HG02943 (cell line): Measurements from ENCODE around the gene ESR2.
"Not testable (repeated sequence)": the region's sequence is repeated elsewhere in the genome, so short reads cannot be mapped to it uniquely, and the experiment has no call there.

ENCODE experiments used
- ATAC-seq: cut with Tn5 transposase; IDR thresholded peaks from one replicate; pipeline ENCODE4 v1.9.1; 2021; ENCODE audit warnings: mild to moderate bottlenecking, low read depth, moderate library complexity; ENCODE audit not compliant: unreplicated experiment

ESR2 gene

GRCh38 chr14:64201921-64202545 is 92.1 kb downstream of the ESR2 start:
- no peak for ATAC-seq

- no peak for ATAC-seq
Observed at GRCh38 chr14:64201296-64201695, 92.9 kb downstream of the ESR2 start.

GRCh38 chr14:64200170-64200569 is 94.0 kb downstream of the ESR2 start:
- ATAC-seq = no peak

GRCh38 chr14:64198486-64198885 is 95.7 kb downstream of the ESR2 start:
- no peak for ATAC-seq

- no peak for ATAC-seq
Observed at GRCh38 chr14:64197996-64198395, 96.2 kb downstream of the ESR2 start.

- no peak for ATAC-seq
Observed at GRCh38 chr14:64196814-64197411, 97.3 kb downstream of the ESR2 start.

- no peak for ATAC-seq
Observed at GRCh38 chr14:64196056-64196455, 98.1 kb downstream of the ESR2 start.

GRCh38 chr14:64195199-64195598 is 99.0 kb downstream of the ESR2 start:
- no peak for ATAC-seq

GRCh38 chr14:64194404-64194803 is 99.8 kb downstream of the ESR2 start:
- ATAC-seq = no peak

- ATAC-seq = no peak
Observed at GRCh38 chr14:64193821-64194220, 100.3 kb downstream of the ESR2 start.

- ATAC-seq = no peak
Observed at GRCh38 chr14:64191756-64192155, 102.4 kb downstream of the ESR2 start.

GRCh38 chr14:64190974-64191502 is 103.1 kb downstream of the ESR2 start:
- no peak for ATAC-seq

GRCh38 chr14:64187331-64187730 is 106.8 kb downstream of the ESR2 start:
- ATAC-seq = no peak

GRCh38 chr14:64186231-64187129 is 107.7 kb downstream of the ESR2 start:
- ATAC-seq = no peak

GRCh38 chr14:64185184-64185583 is 109.0 kb downstream of the ESR2 start:
- no peak for ATAC-seq

- ATAC-seq = no peak
Observed at GRCh38 chr14:64184103-64184729, 110.0 kb downstream of the ESR2 start.

- ATAC-seq = not testable (repeated sequence)
Observed at GRCh38 chr14:64182908-64183307, 111.3 kb downstream of the ESR2 start.

GRCh38 chr14:64178814-64179213 is 115.4 kb downstream of the ESR2 start:
- ATAC-seq = no peak

- no peak for ATAC-seq
Observed at GRCh38 chr14:64176330-64176729, 117.8 kb downstream of the ESR2 start.

GRCh38 chr14:64174922-64175782 is 119.0 kb downstream of the ESR2 start:
- ATAC-seq = no peak
